ENCODE data around the gene AUNIP. TPM values are rescaled to one million over a fixed set of nuclear protein-coding genes. Genes with fewer than 3 reads are reported as not detected.

The AUNIP gene
- total RNA-seq, 2 experiments from 2014 or later: 8.8 to 10.3 TPM

- DNase-seq (no peak), ATAC-seq (no peak)
- ChIA-PET CTCF (interaction anchor here (0.8 to 3.5 kb wide), 6 partner anchors 9 to 235 kb away, joined by 3 to 37 read pairs (median 3); partner anchors contain the start of gene SELENON), POLR2A (interaction anchor here (0.5 to 1.0 kb wide), 3 partner anchors 85 to 110 kb away, joined by 3 read pairs; no protein-coding TSS in a partner anchor)
- H3K27me3 Mint-ChIP-seq: no peaks in the 10 kb centered on the region
- H3K36me3 Mint-ChIP-seq (ENCODE audit: low read depth): peaks cover 3% of the 10 kb centered on the region
- intact Hi-C loops (cut with micrococcal nuclease): no loop called here
- TF ChIP-seq, protein P1, sequence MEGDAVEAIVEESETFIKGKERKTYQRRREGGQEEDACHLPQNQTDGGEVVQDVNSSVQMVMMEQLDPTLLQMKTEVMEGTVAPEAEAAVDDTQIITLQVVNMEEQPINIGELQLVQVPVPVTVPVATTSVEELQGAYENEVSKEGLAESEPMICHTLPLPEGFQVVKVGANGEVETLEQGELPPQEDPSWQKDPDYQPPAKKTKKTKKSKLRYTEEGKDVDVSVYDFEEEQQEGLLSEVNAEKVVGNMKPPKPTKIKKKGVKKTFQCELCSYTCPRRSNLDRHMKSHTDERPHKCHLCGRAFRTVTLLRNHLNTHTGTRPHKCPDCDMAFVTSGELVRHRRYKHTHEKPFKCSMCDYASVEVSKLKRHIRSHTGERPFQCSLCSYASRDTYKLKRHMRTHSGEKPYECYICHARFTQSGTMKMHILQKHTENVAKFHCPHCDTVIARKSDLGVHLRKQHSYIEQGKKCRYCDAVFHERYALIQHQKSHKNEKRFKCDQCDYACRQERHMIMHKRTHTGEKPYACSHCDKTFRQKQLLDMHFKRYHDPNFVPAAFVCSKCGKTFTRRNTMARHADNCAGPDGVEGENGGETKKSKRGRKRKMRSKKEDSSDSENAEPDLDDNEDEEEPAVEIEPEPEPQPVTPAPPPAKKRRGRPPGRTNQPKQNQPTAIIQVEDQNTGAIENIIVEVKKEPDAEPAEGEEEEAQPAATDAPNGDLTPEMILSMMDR (IDR thresholded peaks at IDR 0.05): no peak
- peaks cover 18% of the 10 kb centered on the region for H3K4me1 Mint-ChIP-seq (ENCODE audit: low read depth)
- no peak overlapping the region for H3K27ac Mint-ChIP-seq
- no peaks in the 10 kb centered on the region for H3K9me3 Mint-ChIP-seq
- H3K4me3 Mint-ChIP-seq: no peak overlapping the region
Observed at GRCh38 chr1:25807480-25808390, 51.5 kb downstream of the AUNIP start.

DNA sequence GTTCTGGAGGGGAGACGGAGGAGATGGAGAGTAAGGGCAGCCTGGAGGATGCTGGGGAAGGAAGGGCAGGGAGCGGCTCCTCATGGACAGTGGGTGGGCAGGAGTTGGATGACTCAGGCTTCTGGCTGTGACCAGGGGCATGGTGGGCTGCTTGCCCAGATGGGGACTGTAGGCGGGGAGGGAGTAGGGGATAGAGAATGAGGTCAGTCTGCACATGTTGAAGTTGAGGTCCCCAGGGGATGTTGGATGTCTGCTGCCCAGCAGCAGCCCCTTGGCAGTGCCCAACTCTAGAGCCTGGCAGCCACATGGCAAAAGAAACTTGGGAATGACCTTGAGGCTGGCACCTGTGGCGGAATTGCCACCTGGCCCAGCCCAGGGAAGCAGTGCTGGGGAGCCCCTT is 52.8 kb downstream of the AUNIP start:
- ATAC-seq: no peak
- Mint-ChIP-seq H3K4me3 (no peak overlapping the region), H3K27ac (no peak overlapping the region), H3K27me3 (no peaks in the 10 kb centered on the region), H3K4me1 (ENCODE audit: low read depth) (peaks cover 27% of the 10 kb centered on the region), H3K9me3 (no peaks in the 10 kb centered on the region), H3K36me3 (ENCODE audit: low read depth) (peaks cover 4% of the 10 kb centered on the region)
- intact Hi-C loops (cut with micrococcal nuclease): no loop called here
- POLR2A ChIA-PET: no interaction called here
- no peak for DNase-seq
- TF ChIP-seq, protein P1 (IDR thresholded peaks at IDR 0.05): no peak
- CTCF ChIA-PET: interaction anchor here (1.2 to 1.4 kb wide), 2 partner anchors 10 to 234 kb away, joined by 3 read pairs; no protein-coding TSS in a partner anchor

GRCh38 chr1:25805863-25806225 is 53.4 kb downstream of the AUNIP start:
- TF ChIP-seq, protein P1 (IDR thresholded peaks at IDR 0.05): no peak
- DNase-seq: no peak
- Mint-ChIP-seq H3K9me3 (no peaks in the 10 kb centered on the region), H3K4me3 (no peak overlapping the region), H3K27me3 (no peaks in the 10 kb centered on the region), H3K36me3 (ENCODE audit: low read depth) (peaks cover 4% of the 10 kb centered on the region), H3K4me1 (ENCODE audit: low read depth) (peaks cover 29% of the 10 kb centered on the region), H3K27ac (peak overlapping the region; percentile 8)
- no peak for ATAC-seq
- intact Hi-C loops (cut with micrococcal nuclease): no loop called here
- ChIA-PET POLR2A (no interaction called here), CTCF (no interaction called here)

- H3K27ac Mint-ChIP-seq: no peak overlapping the region
- intact Hi-C loops (cut with micrococcal nuclease): no loop called here
- no peak for DNase-seq
Observed at GRCh38 chr1:25804964-25805862, 54.0 kb downstream of the AUNIP start.

More at GRCh38 chr1:25804964-25805862, 54.0 kb downstream of the AUNIP start:
- Mint-ChIP-seq H3K36me3 (ENCODE audit: low read depth) (peaks cover 7% of the 10 kb centered on the region), H3K9me3 (no peaks in the 10 kb centered on the region), H3K27me3 (no peaks in the 10 kb centered on the region), H3K4me1 (ENCODE audit: low read depth) (peaks cover 33% of the 10 kb centered on the region), H3K4me3 (no peak overlapping the region)
- ChIA-PET CTCF (interaction anchor here (0.7 to 0.9 kb wide), 2 partner anchors 9 to 196 kb away, joined by 3 read pairs; no protein-coding TSS in a partner anchor), POLR2A (no interaction called here)
- no peak for ATAC-seq
- TF ChIP-seq, protein P1 (IDR thresholded peaks at IDR 0.05): no peak
